ENCODE measurements around the gene DNAJC5.

The DNAJC5 gene

DNA sequence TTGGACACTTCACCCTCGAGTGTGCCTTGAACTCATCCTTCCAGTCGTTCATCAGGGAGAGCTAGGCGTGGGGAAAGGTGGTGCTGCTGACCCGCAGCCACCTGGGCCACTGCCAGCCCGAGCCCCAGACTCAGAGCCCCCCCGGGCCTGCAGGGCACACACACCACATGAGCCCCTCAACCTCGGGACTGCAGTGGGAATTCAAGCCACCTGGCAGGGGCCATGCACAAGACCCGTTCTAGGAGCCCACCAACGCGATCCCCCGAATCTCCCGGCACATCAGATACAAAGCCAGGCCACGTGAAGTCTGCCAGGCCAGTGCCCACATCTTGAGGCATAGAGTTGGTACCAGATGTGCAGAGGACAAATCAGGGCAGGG lies 72.0 kb downstream of the DNAJC5 start:
- no peak overlapping the region for H3K27ac ChIP-seq (replicated peaks)
- H3K27me3 ChIP-seq (ENCODE audit: insufficient read depth, poor library complexity, severe bottlenecking), result no peaks in the 10 kb centered on the region
- TF ChIP-seq REST (IDR thresholded peaks at IDR 0.05; ENCODE audit: insufficient replicate concordance, low read depth) (no peak), SPI1 (IDR thresholded peaks at IDR 0.05; ENCODE audit: borderline replicate concordance, low read depth) (no peak), POLR2AphosphoS5 (IDR thresholded peaks at IDR 0.05; ENCODE audit: low read depth) (no peak), GABPA (IDR thresholded peaks at IDR 0.05; ENCODE audit: low read depth) (no peak)
- TF ChIP-seq, protein P1, sequence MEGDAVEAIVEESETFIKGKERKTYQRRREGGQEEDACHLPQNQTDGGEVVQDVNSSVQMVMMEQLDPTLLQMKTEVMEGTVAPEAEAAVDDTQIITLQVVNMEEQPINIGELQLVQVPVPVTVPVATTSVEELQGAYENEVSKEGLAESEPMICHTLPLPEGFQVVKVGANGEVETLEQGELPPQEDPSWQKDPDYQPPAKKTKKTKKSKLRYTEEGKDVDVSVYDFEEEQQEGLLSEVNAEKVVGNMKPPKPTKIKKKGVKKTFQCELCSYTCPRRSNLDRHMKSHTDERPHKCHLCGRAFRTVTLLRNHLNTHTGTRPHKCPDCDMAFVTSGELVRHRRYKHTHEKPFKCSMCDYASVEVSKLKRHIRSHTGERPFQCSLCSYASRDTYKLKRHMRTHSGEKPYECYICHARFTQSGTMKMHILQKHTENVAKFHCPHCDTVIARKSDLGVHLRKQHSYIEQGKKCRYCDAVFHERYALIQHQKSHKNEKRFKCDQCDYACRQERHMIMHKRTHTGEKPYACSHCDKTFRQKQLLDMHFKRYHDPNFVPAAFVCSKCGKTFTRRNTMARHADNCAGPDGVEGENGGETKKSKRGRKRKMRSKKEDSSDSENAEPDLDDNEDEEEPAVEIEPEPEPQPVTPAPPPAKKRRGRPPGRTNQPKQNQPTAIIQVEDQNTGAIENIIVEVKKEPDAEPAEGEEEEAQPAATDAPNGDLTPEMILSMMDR (IDR thresholded peaks at IDR 0.05; ENCODE audit: insufficient read depth, low read length), result no peak
- no peak for DNase-seq (ENCODE audit: low read depth in 1 of 2, low spot score in 1 of 2)
- H3K4me3 ChIP-seq (replicated peaks; ENCODE audit: insufficient read depth, low read length), result no peak overlapping the region

DNA sequence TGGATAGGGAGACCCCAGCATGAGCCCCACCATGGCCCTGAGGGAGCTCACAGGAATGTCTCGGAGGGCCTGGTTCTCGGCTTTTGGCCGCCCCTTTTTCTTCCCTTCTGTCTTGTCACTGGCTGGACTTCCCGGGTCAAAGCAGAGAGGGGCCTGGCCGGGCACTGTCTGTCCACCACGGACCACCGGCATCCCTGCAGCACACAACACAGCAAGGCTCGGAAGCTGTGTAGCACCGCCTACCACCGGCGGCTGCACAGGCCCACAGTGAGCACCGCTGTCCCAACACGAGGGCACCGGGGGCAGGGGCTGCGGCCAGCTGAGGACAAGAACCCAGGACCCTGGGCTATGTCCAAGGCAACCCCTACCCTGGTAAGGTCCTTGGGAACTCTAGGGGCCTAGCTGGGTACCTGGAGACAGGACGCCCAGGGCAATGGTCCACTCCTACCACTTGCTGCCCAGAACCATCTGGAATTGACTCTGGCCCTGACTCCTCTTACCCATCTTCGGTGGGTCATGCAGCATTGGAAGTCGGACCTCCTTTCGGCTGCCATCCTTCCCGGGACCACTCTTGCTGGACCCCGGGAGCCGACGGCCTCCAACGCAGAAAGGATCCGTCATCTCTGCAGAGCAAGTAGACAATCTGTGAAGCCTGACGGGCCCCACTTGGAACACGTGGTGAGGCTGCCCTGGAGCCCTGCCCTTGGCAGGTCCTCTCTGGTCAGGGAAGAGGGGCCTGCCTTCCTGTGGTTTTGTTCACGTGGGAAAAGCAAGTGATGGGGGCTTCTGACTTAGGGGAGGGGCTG lies 72.6 kb downstream of the DNAJC5 start:
- no peak overlapping the region for H3K4me3 ChIP-seq (replicated peaks; ENCODE audit: insufficient read depth, low read length)
- H3K27me3 ChIP-seq (ENCODE audit: insufficient read depth, poor library complexity, severe bottlenecking), result no peaks in the 10 kb centered on the region
- DNase-seq (ENCODE audit: low read depth in 1 of 2, low spot score in 1 of 2), result no peak
- TF ChIP-seq GABPA (IDR thresholded peaks at IDR 0.05; ENCODE audit: low read depth) (no peak), SPI1 (IDR thresholded peaks at IDR 0.05; ENCODE audit: borderline replicate concordance, low read depth) (no peak), POLR2AphosphoS5 (IDR thresholded peaks at IDR 0.05; ENCODE audit: low read depth) (no peak), REST (IDR thresholded peaks at IDR 0.05; ENCODE audit: insufficient replicate concordance, low read depth) (no peak)
- TF ChIP-seq, protein P1 (IDR thresholded peaks at IDR 0.05; ENCODE audit: insufficient read depth, low read length), result no peak
- no peak overlapping the region for H3K27ac ChIP-seq (replicated peaks)

DNA sequence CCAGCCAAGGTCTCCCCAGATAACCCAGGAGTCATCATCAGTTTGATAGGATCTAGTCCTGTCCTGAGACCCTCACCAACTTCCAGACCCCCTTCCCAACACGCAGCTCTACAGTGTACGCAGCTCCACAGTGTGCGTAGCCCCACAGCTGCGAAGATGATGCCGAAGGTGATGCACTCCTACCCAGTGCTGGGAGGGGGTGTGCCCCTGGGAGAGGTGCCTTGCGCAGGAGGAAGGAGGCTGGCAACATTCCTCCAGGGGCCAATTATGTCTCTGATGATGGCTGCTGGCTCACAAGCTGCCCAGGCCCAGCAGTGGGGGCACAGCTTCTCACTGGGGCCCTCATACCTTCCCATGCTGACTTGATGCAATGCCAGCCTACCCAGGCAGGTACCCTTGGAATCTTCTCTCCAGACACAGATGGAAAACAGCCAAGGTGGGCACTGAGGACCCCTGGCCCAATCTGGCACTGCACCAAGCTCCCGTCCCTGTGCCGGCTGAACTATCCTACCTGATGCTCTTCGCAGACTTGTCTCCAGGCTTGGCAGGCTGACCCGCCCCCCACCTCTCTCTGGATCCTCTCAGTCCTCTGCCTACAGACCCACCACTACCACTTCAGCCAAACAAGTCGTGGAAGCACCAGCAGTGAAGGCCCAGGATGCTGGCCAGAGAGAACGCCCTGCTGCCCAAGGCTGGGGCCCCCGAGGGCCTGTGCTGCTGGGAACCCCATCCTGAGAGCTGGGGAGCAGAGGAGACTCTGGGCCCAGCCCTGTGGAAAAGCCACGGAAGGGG lies 73.4 kb downstream of the DNAJC5 start:
- no peak for TF ChIP-seq SPI1 (IDR thresholded peaks at IDR 0.05; ENCODE audit: borderline replicate concordance, low read depth)
- TF ChIP-seq REST (IDR thresholded peaks at IDR 0.05; ENCODE audit: insufficient replicate concordance, low read depth), result no peak
- no peak for TF ChIP-seq GABPA (IDR thresholded peaks at IDR 0.05; ENCODE audit: low read depth)
- TF ChIP-seq POLR2AphosphoS5 (IDR thresholded peaks at IDR 0.05; ENCODE audit: low read depth), result no peak
- TF ChIP-seq, protein P1 (IDR thresholded peaks at IDR 0.05; ENCODE audit: insufficient read depth, low read length), result no peak
- DNase-seq (ENCODE audit: low read depth in 1 of 2, low spot score in 1 of 2), result no peak
- Histone ChIP-seq H3K27ac (replicated peaks) (peak overlapping the region; percentile 63; the same call in 1 of the 2 replicates), H3K4me3 (replicated peaks; ENCODE audit: insufficient read depth, low read length) (peak overlapping the region; percentile 52), H3K27me3 (ENCODE audit: insufficient read depth, poor library complexity, severe bottlenecking) (no peaks in the 10 kb centered on the region)
